PC-3 (cell line): Measurements from ENCODE around the gene DNM3. TPM values are rescaled to one million over a fixed set of nuclear protein-coding genes. Genes with fewer than 3 reads are reported as not detected.
A peak's percentile ranks its signal among the peaks of the same experiment; 100 is the strongest.

Experiments used
- ATAC-seq: fragments of 200-7000 bp; cut with Tn5 transposase; 2 replicates; pipeline ENCODE4 v1.9.1; 2020; ENCODE audit warnings: mild to moderate bottlenecking, moderate library complexity
- BruUV-seq: library from RNA; stranded (reverse); fragments of 400-500 nt; replicated peaks from 2 replicates; lab custom pipeline; 2021; lab: Mats Ljungman, UMichigan
- CTCF ChIA-PET: fragments of 300-600 bp; sonication (Branson Sonifier 250); formaldehyde crosslinking; loops from one replicate; lab custom pipeline; 2022; ENCODE audit warnings: antibody characterized with exemption; lab: Charles Lee
- POLR2A ChIA-PET: fragments of 300-600 bp; sonication (Branson Sonifier 250); formaldehyde crosslinking; loops from one replicate; lab custom pipeline; 2022; ENCODE audit warnings: antibody characterized with exemption; ENCODE audit not compliant: unreplicated experiment; lab: Charles Lee
- DNase-seq: peaks from one replicate; pipeline ENCODE4 v3.0.0-alpha.2; 2015
- H2AFZ ChIP-seq: fragments of 300-600 bp; sonication (generic); 2 replicates; pipeline ENCODE4 v1.6.0; 2016; ENCODE audit warnings: antibody characterized with exemption, low read length
- H3F3A ChIP-seq: fragments of 300-600 bp; sonication (generic); one replicate; pipeline ENCODE4 v1.6.0; 2017; ENCODE audit warnings: antibody characterized with exemption, low read length, control low read depth, mild to moderate bottlenecking; ENCODE audit not compliant: unreplicated experiment
- H3K27ac ChIP-seq: fragments of 300-600 bp; sonication (generic); 2 replicates; pipeline ENCODE4 v1.5.1; 2016; ENCODE audit warnings: mild to moderate bottlenecking, low read length
- H3K27me3 ChIP-seq: fragments of 300-600 bp; sonication (generic); 2 replicates; pipeline ENCODE4 v1.6.1; 2016; ENCODE audit warnings: low read length, mixed read lengths
- H3K36me3 ChIP-seq: fragments of 300-600 bp; sonication (generic); 2 replicates; pipeline ENCODE4 v1.6.1; 2016; ENCODE audit warnings: low read depth, mixed run types, low read length, mixed read lengths
- H3K4me1 ChIP-seq: fragments of 300-600 bp; sonication (generic); 2 replicates; pipeline ENCODE4 v1.5.1; 2016; ENCODE audit warnings: low read length; ENCODE audit not compliant: insufficient read depth
- H3K4me2 ChIP-seq: fragments of 300-600 bp; sonication (generic); 2 replicates; pipeline ENCODE4 v1.6.0; 2016; ENCODE audit warnings: low read length
- H3K4me3 ChIP-seq: fragments of 300-600 bp; sonication (generic); 2 replicates; pipeline ENCODE4 v1.5.1; 2016; ENCODE audit warnings: mild to moderate bottlenecking, low read length, mixed read lengths
- H3K79me2 ChIP-seq: fragments of 300-600 bp; sonication (generic); 2 replicates; pipeline ENCODE4 v1.6.1; 2017; ENCODE audit warnings: low read length, mixed read lengths
- H3K9ac ChIP-seq: fragments of 300-600 bp; sonication (generic); 2 replicates; pipeline ENCODE4 v1.6.0; 2016; ENCODE audit warnings: mild to moderate bottlenecking, low read length
- H3K9me2 ChIP-seq: fragments of 300-600 bp; sonication (generic); replicated peaks from 2 replicates; pipeline ENCODE4 v1.6.1; 2016; ENCODE audit warnings: mixed run types, low read length, mixed read lengths
- H3K9me3 ChIP-seq: fragments of 300-600 bp; sonication (generic); 2 replicates; pipeline ENCODE4 v1.6.1; 2016; ENCODE audit warnings: low read length, mixed read lengths
- H4K20me1 ChIP-seq: fragments of 300-600 bp; sonication (generic); 2 replicates; pipeline ENCODE4 v1.6.1; 2016; ENCODE audit warnings: low read length, mixed read lengths
- EZH2 ChIP-seq: fragments of 300-600 bp; sonication (generic); IDR thresholded peaks from one replicate; pipeline ENCODE4 v1.6.1; 2017; ENCODE audit warnings: antibody characterized with exemption, mild to moderate bottlenecking, low read length; ENCODE audit not compliant: unreplicated experiment
- EZH2phosphoT487 ChIP-seq: fragments of 300-600 bp; sonication (generic); IDR thresholded peaks from 2 replicates; pipeline ENCODE4 v1.6.1; 2018; ENCODE audit warnings: mild to moderate bottlenecking, antibody characterized with exemption, low read length, borderline replicate concordance
- intact Hi-C: fragments of 100-400 bp; cut with micrococcal nuclease; formaldehyde crosslinking; loops from 2 replicates; pipeline ENCODE4 v1.9.0; 2023
- total RNA-seq: library from RNA; depleted of rRNA; stranded (reverse); fragments of >200 nt; gene quantifications from 2 replicates; pipeline ENCODE4 v1.2.3, GENCODE V29; 2014
- TF ChIP-seq, protein P1 (sequence below): fragments of 300-600 bp; sonication (generic); conservative IDR thresholded peaks from 2 replicates; pipeline ENCODE4 v1.5.1; 2017; ENCODE audit warnings: antibody characterized with exemption, low read depth, mild to moderate bottlenecking, low read length

The DNM3 gene
- total RNA-seq, 1 experiment from 2014 or later: 0.98 TPM

GRCh38 chr1:171984850-171985485 is 143.7 kb downstream of the DNM3 start:
- CTCF ChIA-PET: interaction anchor here (0.6 to 9.7 kb wide), 12 partner anchors 14 to 460 kb away, joined by 3 to 151 read pairs (median 4); no protein-coding TSS in a partner anchor
- no peaks in the 10 kb centered on the region for H3F3A ChIP-seq
- no peak overlapping the region for H2AFZ ChIP-seq
- H3K9me2 ChIP-seq: no peaks in the 10 kb centered on the region
- no peaks in the 10 kb centered on the region for H4K20me1 ChIP-seq
- no peak overlapping the region for H3K4me3 ChIP-seq
- H3K9ac ChIP-seq: no peak overlapping the region
- peak; percentile 78 for DNase-seq
- POLR2A ChIA-PET: no interaction called here
- no peak overlapping the region for H3K4me2 ChIP-seq
- H3K27me3 ChIP-seq: peaks cover 32% of the 10 kb centered on the region
- BruUV-seq: no TSS peak
- TF ChIP-seq, protein P1, sequence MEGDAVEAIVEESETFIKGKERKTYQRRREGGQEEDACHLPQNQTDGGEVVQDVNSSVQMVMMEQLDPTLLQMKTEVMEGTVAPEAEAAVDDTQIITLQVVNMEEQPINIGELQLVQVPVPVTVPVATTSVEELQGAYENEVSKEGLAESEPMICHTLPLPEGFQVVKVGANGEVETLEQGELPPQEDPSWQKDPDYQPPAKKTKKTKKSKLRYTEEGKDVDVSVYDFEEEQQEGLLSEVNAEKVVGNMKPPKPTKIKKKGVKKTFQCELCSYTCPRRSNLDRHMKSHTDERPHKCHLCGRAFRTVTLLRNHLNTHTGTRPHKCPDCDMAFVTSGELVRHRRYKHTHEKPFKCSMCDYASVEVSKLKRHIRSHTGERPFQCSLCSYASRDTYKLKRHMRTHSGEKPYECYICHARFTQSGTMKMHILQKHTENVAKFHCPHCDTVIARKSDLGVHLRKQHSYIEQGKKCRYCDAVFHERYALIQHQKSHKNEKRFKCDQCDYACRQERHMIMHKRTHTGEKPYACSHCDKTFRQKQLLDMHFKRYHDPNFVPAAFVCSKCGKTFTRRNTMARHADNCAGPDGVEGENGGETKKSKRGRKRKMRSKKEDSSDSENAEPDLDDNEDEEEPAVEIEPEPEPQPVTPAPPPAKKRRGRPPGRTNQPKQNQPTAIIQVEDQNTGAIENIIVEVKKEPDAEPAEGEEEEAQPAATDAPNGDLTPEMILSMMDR: peak; percentile 99
- TF ChIP-seq EZH2phosphoT487: no peak
- peak; percentile 54 for ATAC-seq
- intact Hi-C loops: loop anchor here (1.0 to 5.0 kb wide), 3 partner anchors 133 to 444 kb away; no protein-coding TSS in a partner anchor
- no peaks in the 10 kb centered on the region for H3K9me3 ChIP-seq
- no peaks in the 10 kb centered on the region for H3K36me3 ChIP-seq
- H3K79me2 ChIP-seq: no peaks in the 10 kb centered on the region
- no peak overlapping the region for H3K27ac ChIP-seq
- no peaks in the 10 kb centered on the region for H3K4me1 ChIP-seq

- CTCF ChIA-PET: interaction anchor here (0.6 to 9.7 kb wide), 12 partner anchors 15 to 459 kb away, joined by 3 to 151 read pairs (median 4); no protein-coding TSS in a partner anchor
- no peak overlapping the region for H3K4me3 ChIP-seq
Measured at GRCh38 chr1:171985639-171986038, 144.3 kb downstream of the DNM3 start.

More at GRCh38 chr1:171985639-171986038, 144.3 kb downstream of the DNM3 start:
- peak; percentile 73 for ATAC-seq
- POLR2A ChIA-PET: interaction anchor here (0.6 kb wide), 1 partner anchor 15 kb away, joined by 3 read pairs; no protein-coding TSS in a partner anchor
- Histone ChIP-seq H3K27me3 (peaks cover 35% of the 10 kb centered on the region), H3K9me2 (no peaks in the 10 kb centered on the region), H3F3A (no peaks in the 10 kb centered on the region), H3K79me2 (no peaks in the 10 kb centered on the region), H3K27ac (no peak overlapping the region), H4K20me1 (no peaks in the 10 kb centered on the region), H3K9me3 (no peaks in the 10 kb centered on the region), H3K4me2 (no peak overlapping the region), H2AFZ (no peak overlapping the region), H3K9ac (no peak overlapping the region), H3K4me1 (no peaks in the 10 kb centered on the region), H3K36me3 (no peaks in the 10 kb centered on the region)
- intact Hi-C loops: loop anchor here (1.0 kb wide), 2 partner anchors 184 to 444 kb away; no protein-coding TSS in a partner anchor
- no TSS peak for BruUV-seq
- TF ChIP-seq, protein P1: peak; percentile 79
- no peak for TF ChIP-seq EZH2
- TF ChIP-seq EZH2phosphoT487: no peak
- peak; percentile 71 for DNase-seq
